GM19468 (cell line): ENCODE data around the gene MRPS10.
"Not testable (repeated sequence)": the region's sequence is repeated elsewhere in the genome, so short reads cannot be mapped to it uniquely, and the experiment has no call there.

ENCODE experiments used
- ATAC-seq: cut with Tn5 transposase; IDR thresholded peaks from one replicate; pipeline ENCODE4 v1.9.1; 2021; ENCODE audit warnings: mild to moderate bottlenecking, moderate library complexity, moderate number of reproducible peaks; ENCODE audit not compliant: unreplicated experiment; ENCODE audit errors: extremely low read depth

Gene MRPS10

GRCh38 chr6:42182101-42182500 lies 35.6 kb downstream of the MRPS10 start:
- no peak for ATAC-seq

- ATAC-seq = no peak
Measured at GRCh38 chr6:42179945-42180313, 37.7 kb downstream of the MRPS10 start.

GRCh38 chr6:42179261-42179944 lies 38.3 kb downstream of the MRPS10 start:
- no peak for ATAC-seq

DNA sequence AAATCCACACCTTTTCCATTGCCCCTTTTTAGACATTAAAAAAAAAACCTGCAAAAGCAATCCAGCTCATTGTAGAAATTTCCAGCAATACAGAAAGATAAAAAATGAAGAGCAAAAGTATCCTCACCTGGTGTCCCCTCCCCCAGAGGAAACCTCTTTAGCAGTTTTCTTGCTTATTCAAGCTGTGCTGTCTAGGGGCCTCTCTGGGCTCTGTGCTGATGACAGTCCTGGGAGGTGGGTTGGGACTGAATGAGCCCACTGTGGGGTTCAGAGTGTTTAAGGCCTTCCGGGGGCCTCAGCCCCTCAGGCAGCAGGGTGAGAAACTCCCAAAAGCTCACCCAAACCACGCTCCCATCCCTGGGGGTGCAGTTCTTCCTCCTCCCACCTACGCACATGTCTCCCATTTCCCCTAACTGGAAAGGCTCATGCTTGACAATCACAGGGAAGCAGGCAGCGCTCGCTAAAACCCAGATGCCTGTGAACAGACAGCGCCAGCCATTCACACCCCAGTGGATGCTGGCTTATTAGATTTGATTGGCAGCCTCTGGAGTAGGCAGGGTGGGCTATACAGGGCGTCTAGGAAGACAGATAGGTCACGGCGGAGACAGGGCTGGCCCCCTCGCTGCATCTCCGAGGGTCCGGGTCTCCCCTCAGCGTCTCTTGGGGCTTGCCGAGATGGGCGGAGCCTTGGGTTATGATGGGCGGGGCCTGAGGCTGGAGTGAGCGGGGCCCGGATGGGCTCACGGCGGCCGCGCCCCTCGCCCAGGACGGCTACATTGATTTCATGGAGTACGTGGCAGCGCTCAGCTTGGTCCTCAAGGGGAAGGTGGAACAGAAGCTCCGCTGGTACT lies 39.9 kb downstream of the MRPS10 start:
- ATAC-seq = no peak

- no peak for ATAC-seq
Measured at GRCh38 chr6:42176981-42177380, 40.7 kb downstream of the MRPS10 start.

DNA sequence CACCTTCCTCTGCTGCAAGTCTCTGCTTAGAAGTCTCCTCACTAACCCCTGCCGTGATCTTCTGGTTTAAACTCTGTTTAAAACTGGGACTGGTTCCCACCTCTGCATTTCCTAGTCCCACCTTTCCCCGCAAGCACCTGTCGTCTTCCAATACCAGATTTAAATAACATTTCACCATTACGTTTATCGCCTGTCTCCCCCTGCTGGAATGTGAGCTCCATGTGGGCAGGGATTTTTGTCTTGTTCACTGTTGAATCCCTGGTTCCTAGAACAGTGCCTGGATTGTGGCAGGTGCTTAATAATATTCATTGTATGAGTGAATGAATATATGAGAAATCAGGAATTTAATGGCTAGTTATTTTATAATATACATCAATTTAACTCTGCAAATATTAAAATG lies 41.8 kb downstream of the MRPS10 start:
- no peak for ATAC-seq

GRCh38 chr6:42173101-42173500 lies 44.6 kb downstream of the MRPS10 start, which contains the start of gene GUCA1A:
TSS of gene GUCA1A (plus strand) at chr6:42173364. CDS start at chr6:42173614, 250 bp downstream.
- no peak for ATAC-seq

GRCh38 chr6:42171813-42172581 lies 45.7 kb downstream of the MRPS10 start:
- ATAC-seq = no peak

GRCh38 chr6:42169780-42170179 lies 47.9 kb downstream of the MRPS10 start:
- ATAC-seq = not testable (repeated sequence)

- no peak for ATAC-seq
Measured at GRCh38 chr6:42168650-42169049, 49.0 kb downstream of the MRPS10 start.

- no peak for ATAC-seq
Measured at GRCh38 chr6:42166444-42167141, 51.1 kb downstream of the MRPS10 start.

DNA sequence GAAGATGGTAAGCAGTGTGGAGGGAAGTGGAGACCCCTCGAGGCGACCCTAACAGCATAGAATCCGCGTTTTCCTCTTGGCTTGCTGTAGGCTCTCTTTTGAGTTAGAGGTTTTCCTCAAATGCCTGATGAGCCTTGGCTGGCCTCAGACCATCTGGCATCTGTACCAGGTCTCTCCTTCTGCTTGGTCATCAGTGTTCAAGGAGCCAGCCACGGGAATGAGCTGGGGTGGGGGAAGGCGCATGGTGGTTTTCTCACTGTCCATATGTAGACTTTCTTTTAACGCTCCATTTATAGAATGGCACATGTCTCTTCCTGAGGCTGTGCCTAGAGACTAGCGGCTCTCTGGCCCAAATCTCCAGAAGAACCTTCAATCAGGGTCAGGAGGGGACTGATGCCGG lies 52.6 kb downstream of the MRPS10 start:
- no peak for ATAC-seq

- no peak for ATAC-seq
Measured at GRCh38 chr6:42163981-42164380, 53.7 kb downstream of the MRPS10 start.

DNA sequence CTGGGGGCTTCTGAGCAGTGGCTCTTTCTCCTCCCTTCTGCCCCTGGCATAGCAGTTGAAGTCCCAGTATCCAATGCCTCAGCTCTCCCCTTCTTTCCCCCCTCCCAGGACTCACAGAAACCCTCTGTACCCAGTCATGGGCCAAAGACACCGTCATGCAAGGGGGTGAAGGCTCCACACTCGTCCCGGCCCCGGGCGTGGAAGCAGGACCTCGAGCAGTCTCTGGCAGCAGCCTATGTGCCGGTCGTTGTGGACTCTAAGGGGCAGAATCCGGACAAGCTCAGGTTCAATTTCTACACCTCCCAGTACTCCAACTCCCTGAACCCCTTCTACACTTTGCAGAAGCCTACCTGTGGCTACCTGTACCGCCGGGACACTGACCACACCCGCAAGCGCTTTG lies 54.8 kb downstream of the MRPS10 start:
- ATAC-seq = no peak

DNA sequence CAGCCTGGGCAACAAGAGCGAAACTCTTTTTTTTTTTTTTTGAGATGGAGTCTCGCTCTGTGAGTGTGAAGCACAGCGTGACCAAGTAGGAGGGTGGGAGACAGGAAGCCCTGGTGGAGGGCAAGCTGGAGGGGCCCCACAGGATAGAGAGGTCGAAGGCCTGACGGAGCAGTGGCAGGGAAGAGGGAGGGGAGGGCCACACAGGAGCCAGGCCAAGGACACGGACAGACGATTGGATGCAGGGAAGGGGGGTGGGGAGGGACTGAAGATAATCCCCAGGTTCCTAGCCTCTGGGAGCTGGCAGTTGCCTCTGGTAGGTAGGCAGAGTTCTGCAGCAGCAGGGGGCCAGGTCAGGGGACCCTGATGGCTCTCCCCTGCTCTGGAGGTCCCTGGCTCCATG lies 55.3 kb downstream of the MRPS10 start:
- no peak for ATAC-seq

DNA sequence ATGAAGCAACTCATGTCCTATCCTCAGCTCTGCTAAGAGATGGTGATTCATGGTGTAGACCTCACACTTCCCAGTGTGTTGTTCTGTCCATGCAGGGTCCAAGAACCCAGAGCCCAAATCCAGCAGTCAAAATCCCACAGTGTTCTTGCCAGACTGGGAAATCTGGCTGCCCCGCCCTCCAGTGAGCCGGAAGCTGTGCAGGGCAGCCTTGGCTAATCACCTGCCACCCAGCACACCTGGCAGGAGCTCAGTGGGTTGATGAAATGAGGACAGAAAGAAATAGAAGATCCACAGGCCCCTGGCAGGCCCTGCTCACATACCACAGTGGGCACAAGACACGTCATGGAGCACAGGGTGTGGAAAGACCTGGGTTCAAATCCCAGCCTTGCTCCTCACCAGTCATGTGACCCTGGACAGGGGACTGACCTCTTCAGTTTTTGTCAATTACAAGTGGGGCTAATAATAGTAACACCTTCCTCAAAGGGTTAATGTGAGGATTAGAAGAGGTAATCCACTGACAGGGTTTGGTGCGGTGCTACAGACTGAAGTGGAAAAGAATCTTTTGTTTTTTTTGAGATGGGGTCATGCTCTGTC lies 58.1 kb downstream of the MRPS10 start:
- ATAC-seq = no peak

GRCh38 chr6:42158631-42159030 lies 59.0 kb downstream of the MRPS10 start:
- no peak for ATAC-seq

- ATAC-seq = no peak
Measured at GRCh38 chr6:42158011-42158410, 59.6 kb downstream of the MRPS10 start.
